Cerebellar nuclear complex (tissue), 1 donor: ENCODE measurements around the gene FGF12.
A peak's percentile ranks its signal among the peaks of the same experiment; 100 is the strongest.

Source experiments
- DNase-seq, 2 experiments: peaks; one replicate each; lab custom pipeline; 2025; lab: John Stamatoyannopoulos, UW

FGF12 gene

GRCh38 chr3:192496905-192497587 lies 230.3 kb downstream of the FGF12 start:
- no peak for DNase-seq

- DNase-seq = no peak
These were observed 233.2 kb downstream of the FGF12 start for GRCh38 chr3:192494174-192494573.

- DNase-seq = no peak
These were observed 236.6 kb downstream of the FGF12 start for GRCh38 chr3:192490720-192491119.

GRCh38 chr3:192489579-192489978 lies 237.8 kb downstream of the FGF12 start:
- DNase-seq = no peak

GRCh38 chr3:192487033-192487432 lies 240.3 kb downstream of the FGF12 start:
- no peak for DNase-seq

GRCh38 chr3:192482809-192483208 lies 244.5 kb downstream of the FGF12 start:
- DNase-seq = no peak

GRCh38 chr3:192482391-192482790 lies 244.9 kb downstream of the FGF12 start:
- no peak for DNase-seq

GRCh38 chr3:192481638-192482037 lies 245.7 kb downstream of the FGF12 start:
- no peak for DNase-seq

GRCh38 chr3:192467230-192468140 lies 259.9 kb downstream of the FGF12 start:
- DNase-seq = peak in 1 of 2 experiments; percentile 54

- no peak for DNase-seq
These were observed 278.3 kb downstream of the FGF12 start for GRCh38 chr3:192449036-192449435.

GRCh38 chr3:192445770-192446644 lies 281.3 kb downstream of the FGF12 start:
- no peak for DNase-seq

- DNase-seq = no peak
These were observed 282.6 kb downstream of the FGF12 start for GRCh38 chr3:192444791-192445106.

- DNase-seq = peak in 1 of 2 experiments; percentile 59
These were observed 283.1 kb downstream of the FGF12 start for GRCh38 chr3:192444096-192444790.

GRCh38 chr3:192435241-192435640 lies 292.1 kb downstream of the FGF12 start:
- DNase-seq = no peak

- no peak for DNase-seq
These were observed 293.2 kb downstream of the FGF12 start for GRCh38 chr3:192434186-192434585.

- no peak for DNase-seq
These were observed 293.6 kb downstream of the FGF12 start for GRCh38 chr3:192433704-192434103.

GRCh38 chr3:192422997-192423342 lies 304.4 kb downstream of the FGF12 start:
- DNase-seq = no peak

- DNase-seq = no peak
These were observed 304.9 kb downstream of the FGF12 start for GRCh38 chr3:192422321-192422996.

GRCh38 chr3:192419312-192419711 lies 308.0 kb downstream of the FGF12 start:
- DNase-seq = no peak

- no peak for DNase-seq
These were observed 309.7 kb downstream of the FGF12 start for GRCh38 chr3:192417559-192418055.

GRCh38 chr3:192417017-192417416 lies 310.3 kb downstream of the FGF12 start:
- no peak for DNase-seq
